ENCODE measurements around the gene NADSYN1.

The NADSYN1 gene

GRCh38 chr11:71454470-71455113, 1.6 kb downstream of the NADSYN1 start:
- Histone ChIP-seq H3K4me3 (ENCODE audit: low read depth in 1 of 2, low read length in 2 of 2) (no peak overlapping the region), H3K27ac (ENCODE audit: low read length) (no peak overlapping the region), H3K4me1 (ENCODE audit: control insufficient read depth in 1 of 2, insufficient read depth in 2 of 2, low read length in 2 of 2) (peaks cover 5 to 19% of the 10 kb centered on the region in 2 donors), H3K36me3 (ENCODE audit: control insufficient read depth in 1 of 2, insufficient read depth in 2 of 2, low read length in 2 of 2) (peaks cover 43 to 46% of the 10 kb centered on the region in 2 donors), H3K27me3 (ENCODE audit: low read depth, low read length) (no peaks in the 10 kb centered on the region), H3K9me3 (ENCODE audit: control insufficient read depth in 1 of 2, low read length in 2 of 2) (no peaks in the 10 kb centered on the region)

- Histone ChIP-seq H3K27ac (ENCODE audit: low read length) (no peak overlapping the region), H3K27me3 (ENCODE audit: low read depth, low read length) (no peaks in the 10 kb centered on the region), H3K9me3 (ENCODE audit: control insufficient read depth in 1 of 2, low read length in 2 of 2) (no peaks in the 10 kb centered on the region), H3K36me3 (ENCODE audit: control insufficient read depth in 1 of 2, insufficient read depth in 2 of 2, low read length in 2 of 2) (peaks cover 56 to 61% of the 10 kb centered on the region in 2 donors), H3K4me1 (ENCODE audit: control insufficient read depth in 1 of 2, insufficient read depth in 2 of 2, low read length in 2 of 2) (peaks cover 5 to 19% of the 10 kb centered on the region in 2 donors), H3K4me3 (ENCODE audit: low read depth in 1 of 2, low read length in 2 of 2) (no peak overlapping the region)
These were observed 3.3 kb downstream of the NADSYN1 start for GRCh38 chr11:71456294-71456693.

GRCh38 chr11:71456831-71457230, 3.8 kb downstream of the NADSYN1 start:
- no peaks in the 10 kb centered on the region for H3K27me3 ChIP-seq (ENCODE audit: low read depth, low read length)
- peaks cover 4 to 18% of the 10 kb centered on the region in 2 donors for H3K4me1 ChIP-seq (ENCODE audit: control insufficient read depth in 1 of 2, insufficient read depth in 2 of 2, low read length in 2 of 2)
- H3K9me3 ChIP-seq (ENCODE audit: control insufficient read depth in 1 of 2, low read length in 2 of 2), result no peaks in the 10 kb centered on the region
- no peak overlapping the region for H3K4me3 ChIP-seq (ENCODE audit: low read depth in 1 of 2, low read length in 2 of 2)
- peaks cover 59 to 65% of the 10 kb centered on the region in 2 donors for H3K36me3 ChIP-seq (ENCODE audit: control insufficient read depth in 1 of 2, insufficient read depth in 2 of 2, low read length in 2 of 2)
- no peak overlapping the region for H3K27ac ChIP-seq (ENCODE audit: low read length)

GRCh38 chr11:71458146-71459070, 5.4 kb downstream of the NADSYN1 start:
- H3K4me1 ChIP-seq (ENCODE audit: control insufficient read depth in 1 of 2, insufficient read depth in 2 of 2, low read length in 2 of 2), result peaks cover 0 to 12% of the 10 kb centered on the region in 2 donors
- no peaks in the 10 kb centered on the region for H3K27me3 ChIP-seq (ENCODE audit: low read depth, low read length)
- peaks cover 61 to 80% of the 10 kb centered on the region in 2 donors for H3K36me3 ChIP-seq (ENCODE audit: control insufficient read depth in 1 of 2, insufficient read depth in 2 of 2, low read length in 2 of 2)
- no peak overlapping the region for H3K27ac ChIP-seq (ENCODE audit: low read length)
- no peak overlapping the region for H3K4me3 ChIP-seq (ENCODE audit: low read depth in 1 of 2, low read length in 2 of 2)
- no peaks in the 10 kb centered on the region for H3K9me3 ChIP-seq (ENCODE audit: control insufficient read depth in 1 of 2, low read length in 2 of 2)

GRCh38 chr11:71459076-71459766, 6.2 kb downstream of the NADSYN1 start:
- Histone ChIP-seq H3K4me3 (ENCODE audit: low read depth in 1 of 2, low read length in 2 of 2) (no peak overlapping the region), H3K27me3 (ENCODE audit: low read depth, low read length) (no peaks in the 10 kb centered on the region), H3K9me3 (ENCODE audit: control insufficient read depth in 1 of 2, low read length in 2 of 2) (no peaks in the 10 kb centered on the region), H3K36me3 (ENCODE audit: control insufficient read depth in 1 of 2, insufficient read depth in 2 of 2, low read length in 2 of 2) (peaks cover 66 to 87% of the 10 kb centered on the region in 2 donors), H3K27ac (ENCODE audit: low read length) (no peak overlapping the region), H3K4me1 (ENCODE audit: control insufficient read depth in 1 of 2, insufficient read depth in 2 of 2, low read length in 2 of 2) (peaks cover 0 to 4% of the 10 kb centered on the region in 2 donors)

GRCh38 chr11:71459767-71460320, 6.8 kb downstream of the NADSYN1 start:
- H3K27me3 ChIP-seq (ENCODE audit: low read depth, low read length), result no peaks in the 10 kb centered on the region
- no peak overlapping the region for H3K4me3 ChIP-seq (ENCODE audit: low read depth in 1 of 2, low read length in 2 of 2)
- no peaks in the 10 kb centered on the region for H3K4me1 ChIP-seq (ENCODE audit: control insufficient read depth in 1 of 2, insufficient read depth in 2 of 2, low read length in 2 of 2)
- no peaks in the 10 kb centered on the region for H3K9me3 ChIP-seq (ENCODE audit: control insufficient read depth in 1 of 2, low read length in 2 of 2)
- H3K36me3 ChIP-seq (ENCODE audit: control insufficient read depth in 1 of 2, insufficient read depth in 2 of 2, low read length in 2 of 2), result peaks cover 66 to 87% of the 10 kb centered on the region in 2 donors
- H3K27ac ChIP-seq (ENCODE audit: low read length), result no peak overlapping the region

- H3K27me3 ChIP-seq (ENCODE audit: low read depth, low read length), result no peaks in the 10 kb centered on the region
- peaks cover 51 to 79% of the 10 kb centered on the region in 2 donors for H3K36me3 ChIP-seq (ENCODE audit: control insufficient read depth in 1 of 2, insufficient read depth in 2 of 2, low read length in 2 of 2)
- no peaks in the 10 kb centered on the region for H3K9me3 ChIP-seq (ENCODE audit: control insufficient read depth in 1 of 2, low read length in 2 of 2)
- H3K27ac ChIP-seq (ENCODE audit: low read length), result no peak overlapping the region
- no peaks in the 10 kb centered on the region for H3K4me1 ChIP-seq (ENCODE audit: control insufficient read depth in 1 of 2, insufficient read depth in 2 of 2, low read length in 2 of 2)
- no peak overlapping the region for H3K4me3 ChIP-seq (ENCODE audit: low read depth in 1 of 2, low read length in 2 of 2)
These were observed 8.7 kb downstream of the NADSYN1 start for GRCh38 chr11:71461696-71462095.

GRCh38 chr11:71462726-71463125, 9.7 kb downstream of the NADSYN1 start:
- no peaks in the 10 kb centered on the region for H3K27me3 ChIP-seq (ENCODE audit: low read depth, low read length)
- peaks cover 43 to 74% of the 10 kb centered on the region in 2 donors for H3K36me3 ChIP-seq (ENCODE audit: control insufficient read depth in 1 of 2, insufficient read depth in 2 of 2, low read length in 2 of 2)
- H3K4me1 ChIP-seq (ENCODE audit: control insufficient read depth in 1 of 2, insufficient read depth in 2 of 2, low read length in 2 of 2), result no peaks in the 10 kb centered on the region
- H3K9me3 ChIP-seq (ENCODE audit: control insufficient read depth in 1 of 2, low read length in 2 of 2), result no peaks in the 10 kb centered on the region
- H3K4me3 ChIP-seq (ENCODE audit: low read depth in 1 of 2, low read length in 2 of 2), result no peak overlapping the region
- H3K27ac ChIP-seq (ENCODE audit: low read length), result no peak overlapping the region

GRCh38 chr11:71463331-71464211, 10.6 kb downstream of the NADSYN1 start:
- Histone ChIP-seq H3K27me3 (ENCODE audit: low read depth, low read length) (no peaks in the 10 kb centered on the region), H3K4me1 (ENCODE audit: control insufficient read depth in 1 of 2, insufficient read depth in 2 of 2, low read length in 2 of 2) (no peaks in the 10 kb centered on the region), H3K36me3 (ENCODE audit: control insufficient read depth in 1 of 2, insufficient read depth in 2 of 2, low read length in 2 of 2) (peaks cover 40 to 66% of the 10 kb centered on the region in 2 donors), H3K27ac (ENCODE audit: low read length) (no peak overlapping the region), H3K9me3 (ENCODE audit: control insufficient read depth in 1 of 2, low read length in 2 of 2) (no peaks in the 10 kb centered on the region), H3K4me3 (ENCODE audit: low read depth in 1 of 2, low read length in 2 of 2) (no peak overlapping the region)

GRCh38 chr11:71465054-71465453, 12.1 kb downstream of the NADSYN1 start:
- Histone ChIP-seq H3K27me3 (ENCODE audit: low read depth, low read length) (no peaks in the 10 kb centered on the region), H3K36me3 (ENCODE audit: control insufficient read depth in 1 of 2, insufficient read depth in 2 of 2, low read length in 2 of 2) (peaks cover 26 to 51% of the 10 kb centered on the region in 2 donors), H3K4me1 (ENCODE audit: control insufficient read depth in 1 of 2, insufficient read depth in 2 of 2, low read length in 2 of 2) (no peaks in the 10 kb centered on the region), H3K27ac (ENCODE audit: low read length) (no peak overlapping the region), H3K4me3 (ENCODE audit: low read depth in 1 of 2, low read length in 2 of 2) (no peak overlapping the region), H3K9me3 (ENCODE audit: control insufficient read depth in 1 of 2, low read length in 2 of 2) (no peaks in the 10 kb centered on the region)
